Activated naive CD4-positive, alpha-beta T cell treated with anti-CD3 and anti-CD28 coated beads for 36 hours (primary cell): ENCODE results near the gene ST6GALNAC3. TPM values are rescaled to one million over a fixed set of nuclear protein-coding genes. Genes with fewer than 3 reads are reported as not detected.
"Not testable (repeated sequence)": the region's sequence is repeated elsewhere in the genome, so short reads cannot be mapped to it uniquely, and the experiment has no call there.

Source experiments
- CTCF ChIA-PET: fragments of 350-600 bp; sonication (Branson Sonifier 250); formaldehyde crosslinking; loops from one replicate; lab custom pipeline; 2021; ENCODE audit warnings: antibody characterized with exemption; lab: Charles Lee
- DNase-seq: peaks from one replicate; pipeline ENCODE4 v3.0.0-alpha.2; 2020
- H3K27ac Mint-ChIP-seq: one replicate; pipeline ENCODE4 v1.8.0; 2021; ENCODE audit warnings: mild to moderate bottlenecking, mixed read lengths
- H3K27me3 Mint-ChIP-seq: one replicate; pipeline ENCODE4 v1.8.0; 2021; ENCODE audit warnings: low read depth, mixed read lengths
- H3K36me3 Mint-ChIP-seq: one replicate; pipeline ENCODE4 v1.8.0; 2021; ENCODE audit warnings: low read depth, mixed read lengths
- H3K4me1 Mint-ChIP-seq: one replicate; pipeline ENCODE4 v1.8.0; 2021; ENCODE audit warnings: low read depth, mixed read lengths
- H3K4me3 Mint-ChIP-seq: one replicate; pipeline ENCODE4 v1.8.0; 2021; ENCODE audit warnings: mild to moderate bottlenecking, moderate library complexity, mixed read lengths
- H3K9me3 Mint-ChIP-seq: one replicate; pipeline ENCODE4 v1.8.0; 2021; ENCODE audit warnings: mixed read lengths
- intact Hi-C: fragments of 100-400 bp; cut with micrococcal nuclease; formaldehyde crosslinking; loops from one replicate; pipeline ENCODE4 v1.15.1; 2023
- total RNA-seq, 2 experiments: library from RNA; stranded (reverse); gene quantifications; one replicate each; pipeline ENCODE4 v1.2.3, GENCODE V29; 2021

ST6GALNAC3 gene
- total RNA-seq, 2 experiments from 2014 or later = 2.5 to 2.8 TPM

DNA sequence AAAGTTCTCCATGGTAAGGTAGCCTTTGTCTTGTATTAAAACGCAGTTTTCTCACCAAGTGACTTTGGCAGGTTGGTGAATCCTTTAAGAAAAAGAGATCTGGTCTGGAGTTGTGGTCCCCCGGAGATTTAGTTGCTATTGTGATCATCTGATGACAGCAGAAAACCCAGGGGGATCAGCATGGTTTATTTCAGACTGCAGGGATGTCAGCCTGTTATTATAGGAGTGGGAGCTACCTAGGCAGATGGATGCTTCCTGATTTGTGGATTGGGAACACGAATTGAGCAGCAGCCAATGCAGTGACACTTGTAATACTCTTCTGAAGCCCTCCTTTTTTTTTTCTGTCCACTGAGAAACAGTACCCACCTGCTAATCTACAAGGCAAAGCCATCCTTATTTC, 150.2 kb downstream of the ST6GALNAC3 start:
- peaks cover 19% of the 10 kb centered on the region for H3K4me1 Mint-ChIP-seq
- H3K36me3 Mint-ChIP-seq = no peaks in the 10 kb centered on the region
- no peak overlapping the region for H3K4me3 Mint-ChIP-seq
- no peak overlapping the region for H3K27ac Mint-ChIP-seq
- H3K27me3 Mint-ChIP-seq = no peaks in the 10 kb centered on the region
- CTCF ChIA-PET = interaction anchor here (1.3 kb wide), 1 partner anchor 30 kb away, joined by 3 read pairs; no protein-coding TSS in a partner anchor
- DNase-seq = no peak
- intact Hi-C loops = no loop called here
- H3K9me3 Mint-ChIP-seq = no peaks in the 10 kb centered on the region

DNA sequence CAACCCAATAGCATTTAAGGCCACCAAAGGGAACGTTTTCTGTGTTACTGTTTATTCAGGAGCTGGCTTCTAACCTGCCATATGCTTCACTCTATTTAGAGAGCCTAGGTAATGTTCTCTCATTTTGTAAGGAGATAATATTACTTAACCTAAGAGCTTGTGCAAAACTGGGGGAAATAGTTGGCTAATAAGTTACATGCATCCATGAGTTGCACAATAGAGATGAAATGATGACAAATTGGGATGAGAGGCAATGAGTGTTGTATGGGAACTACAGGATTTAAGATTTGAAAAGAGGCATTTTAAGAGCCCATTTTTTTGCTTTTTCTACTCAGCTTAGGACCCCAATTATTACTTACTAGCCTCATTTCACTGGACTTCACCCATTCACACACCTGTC, 151.0 kb downstream of the ST6GALNAC3 start:
- H3K9me3 Mint-ChIP-seq = no peaks in the 10 kb centered on the region
- no peak overlapping the region for H3K4me3 Mint-ChIP-seq
- CTCF ChIA-PET = no interaction called here
- H3K36me3 Mint-ChIP-seq = no peaks in the 10 kb centered on the region
- DNase-seq = no peak
- no peaks in the 10 kb centered on the region for H3K27me3 Mint-ChIP-seq
- intact Hi-C loops = no loop called here
- no peak overlapping the region for H3K27ac Mint-ChIP-seq
- peaks cover 19% of the 10 kb centered on the region for H3K4me1 Mint-ChIP-seq

DNA sequence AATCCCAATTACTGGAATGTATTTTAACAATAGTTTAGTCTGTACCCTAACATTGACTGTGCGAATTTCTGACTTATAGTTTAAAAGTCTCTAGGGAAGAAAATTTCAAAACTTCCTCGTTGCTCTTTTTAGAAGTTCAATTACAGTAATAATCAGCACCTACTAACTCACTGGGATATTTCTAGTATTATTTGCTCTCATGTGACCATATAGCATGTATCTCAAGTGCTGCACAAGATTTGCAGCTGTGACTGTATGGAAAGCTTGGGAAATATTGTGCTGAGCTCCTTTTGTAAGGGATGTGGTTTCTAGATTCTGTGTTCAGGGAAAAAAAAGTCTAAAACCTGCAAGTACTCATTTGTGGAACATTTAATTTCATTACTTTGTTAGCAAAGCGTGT, 153.1 kb downstream of the ST6GALNAC3 start:
- no peaks in the 10 kb centered on the region for H3K36me3 Mint-ChIP-seq
- H3K4me1 Mint-ChIP-seq = peaks cover 22% of the 10 kb centered on the region
- H3K27ac Mint-ChIP-seq = no peak overlapping the region
- H3K4me3 Mint-ChIP-seq = no peak overlapping the region
- H3K27me3 Mint-ChIP-seq = no peaks in the 10 kb centered on the region
- no peak for DNase-seq
- intact Hi-C loops = no loop called here
- CTCF ChIA-PET = no interaction called here
- no peaks in the 10 kb centered on the region for H3K9me3 Mint-ChIP-seq

DNA sequence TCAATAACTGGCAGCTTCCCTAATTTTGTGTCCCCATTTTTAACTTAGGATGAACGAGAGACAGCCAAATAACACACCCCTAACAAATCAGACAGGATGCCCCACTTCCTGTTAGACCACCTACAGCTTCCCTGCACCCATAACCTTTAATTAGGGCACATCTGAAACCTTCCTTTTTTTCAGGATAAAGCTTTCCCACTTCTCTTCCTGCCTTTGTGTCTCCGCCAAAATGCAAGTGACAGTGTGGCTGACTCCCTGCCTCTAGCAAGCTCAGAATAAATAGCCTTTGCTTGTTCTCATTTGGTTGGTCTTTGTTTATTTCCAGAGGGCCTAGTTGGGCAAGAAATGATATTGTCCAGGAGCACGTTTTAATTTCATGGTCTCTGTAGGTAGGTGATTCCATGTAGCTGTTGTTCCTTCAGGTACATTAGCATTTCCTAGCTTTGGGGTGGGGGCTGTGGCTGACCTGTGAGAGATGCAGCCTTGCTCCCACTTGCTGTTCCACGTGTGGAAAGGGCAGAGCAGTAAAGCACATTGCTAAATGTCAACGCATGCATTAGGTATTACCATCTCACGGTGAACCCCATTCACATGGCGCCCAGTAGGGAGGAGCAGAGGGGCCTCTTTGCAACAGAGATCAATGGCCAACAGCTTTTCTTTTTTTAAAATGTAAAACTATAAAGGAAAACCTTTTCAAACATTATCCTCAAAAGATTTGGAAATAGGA, 154.9 kb downstream of the ST6GALNAC3 start:
- intact Hi-C loops = no loop called here
- H3K27me3 Mint-ChIP-seq = no peaks in the 10 kb centered on the region

DNA sequence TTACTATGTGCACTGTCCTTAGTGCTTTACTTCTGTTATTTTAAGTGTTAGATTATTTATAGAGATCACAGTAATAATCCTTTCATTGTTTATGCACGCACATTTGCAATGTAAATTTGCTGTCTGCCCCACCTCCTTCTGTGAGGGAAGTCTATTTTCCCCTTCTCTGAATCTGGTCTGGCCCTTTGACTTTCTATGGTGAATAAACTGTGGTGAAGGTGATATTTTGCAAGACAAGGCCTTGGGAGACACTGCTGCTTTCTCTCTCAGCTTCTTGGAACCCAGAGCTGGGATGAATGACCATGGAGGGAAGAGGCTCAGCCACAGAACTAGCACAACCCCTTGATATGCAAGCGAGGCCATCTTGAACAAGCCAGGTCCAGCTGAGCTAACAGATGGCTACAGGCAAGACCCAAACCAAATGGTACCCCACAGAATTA, 156.3 kb downstream of the ST6GALNAC3 start:
- CTCF ChIA-PET = no interaction called here
- Mint-ChIP-seq H3K9me3 (no peaks in the 10 kb centered on the region), H3K4me3 (no peak overlapping the region), H3K4me1 (peaks cover 22% of the 10 kb centered on the region), H3K36me3 (no peaks in the 10 kb centered on the region), H3K27ac (no peak overlapping the region), H3K27me3 (no peaks in the 10 kb centered on the region)
- no peak for DNase-seq
- intact Hi-C loops = no loop called here

More for the DNA sequence above, 154.9 kb downstream of the ST6GALNAC3 start:
- no peaks in the 10 kb centered on the region for H3K9me3 Mint-ChIP-seq
- H3K4me1 Mint-ChIP-seq = peaks cover 22% of the 10 kb centered on the region
- no peak overlapping the region for H3K27ac Mint-ChIP-seq
- no peak overlapping the region for H3K4me3 Mint-ChIP-seq
- CTCF ChIA-PET = interaction anchor here (0.6 to 0.9 kb wide), 2 partner anchors 125 to 914 kb away, joined by 3 read pairs; no protein-coding TSS in a partner anchor
- no peaks in the 10 kb centered on the region for H3K36me3 Mint-ChIP-seq
- DNase-seq = no peak

DNA sequence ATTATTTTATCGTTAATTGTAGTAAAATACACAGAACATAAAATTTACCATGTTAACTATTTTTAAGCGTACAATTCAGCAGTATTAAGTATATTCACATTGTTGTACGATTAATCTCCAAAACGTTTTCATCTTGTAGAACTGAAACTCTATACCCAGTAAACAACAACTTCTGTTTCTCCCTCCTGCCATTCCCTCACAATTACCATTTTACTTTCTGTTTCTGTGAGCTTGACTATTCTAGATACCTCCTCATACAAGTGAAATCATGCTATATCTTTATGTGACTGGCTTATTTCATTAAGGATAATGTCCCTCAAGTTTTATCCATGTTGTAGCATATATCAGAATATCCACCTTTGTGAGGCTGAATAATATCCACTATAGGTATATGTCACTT, 156.8 kb downstream of the ST6GALNAC3 start:
- CTCF ChIA-PET = no interaction called here
- intact Hi-C loops = no loop called here
- H3K4me3 Mint-ChIP-seq = no peak overlapping the region

DNA sequence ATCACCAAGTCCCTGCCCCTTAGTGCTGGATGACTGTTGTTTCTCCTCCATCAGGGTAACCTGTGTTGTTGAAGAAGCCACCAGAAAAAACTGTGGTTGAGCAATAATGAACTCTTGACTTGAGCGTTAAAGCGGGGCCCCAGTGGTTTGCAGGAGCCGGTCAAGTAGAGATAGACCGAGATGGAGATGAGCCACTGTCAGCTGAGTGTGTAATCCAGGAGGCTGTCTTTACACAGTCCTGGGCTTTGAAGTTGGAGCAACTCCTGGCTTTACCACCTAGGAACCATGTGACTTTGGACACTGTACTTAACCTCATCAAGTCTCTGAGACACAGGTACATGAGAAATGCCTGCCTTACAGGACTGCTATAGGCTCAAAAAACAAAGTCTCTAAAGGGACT, 158.1 kb downstream of the ST6GALNAC3 start:
- DNase-seq = no peak
- no peaks in the 10 kb centered on the region for H3K9me3 Mint-ChIP-seq
- no peaks in the 10 kb centered on the region for H3K36me3 Mint-ChIP-seq
- no peak overlapping the region for H3K4me3 Mint-ChIP-seq
- intact Hi-C loops = loop anchor here (1.0 kb wide), 1 partner anchor 8 kb away; no protein-coding TSS in a partner anchor
- peaks cover 21% of the 10 kb centered on the region for H3K4me1 Mint-ChIP-seq
- CTCF ChIA-PET = no interaction called here
- H3K27me3 Mint-ChIP-seq = no peaks in the 10 kb centered on the region
- H3K27ac Mint-ChIP-seq = no peak overlapping the region

More for the DNA sequence above, 156.8 kb downstream of the ST6GALNAC3 start:
- Mint-ChIP-seq H3K4me1 (peaks cover 22% of the 10 kb centered on the region), H3K9me3 (no peaks in the 10 kb centered on the region), H3K27me3 (no peaks in the 10 kb centered on the region), H3K36me3 (no peaks in the 10 kb centered on the region), H3K27ac (no peak overlapping the region)
- no peak for DNase-seq

DNA sequence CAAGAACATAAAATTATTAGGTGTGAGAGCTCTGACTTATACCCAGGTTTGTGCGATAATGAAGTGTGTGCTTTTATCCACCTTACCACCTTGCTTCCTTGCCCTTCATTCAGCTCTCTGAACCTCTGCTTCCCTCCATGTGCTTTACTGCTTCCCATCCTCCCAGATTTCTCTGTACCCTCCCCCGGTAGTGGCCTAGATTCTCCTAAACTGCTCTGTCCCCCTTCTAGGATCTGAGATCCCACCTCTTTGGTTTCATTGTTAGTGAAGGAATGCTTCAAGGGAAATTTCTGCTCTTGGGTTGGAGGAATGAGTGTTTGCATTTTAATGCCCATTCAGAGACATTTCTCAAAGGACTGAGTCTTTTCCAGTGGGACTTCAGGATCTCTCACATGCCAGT, 159.5 kb downstream of the ST6GALNAC3 start:
- no peaks in the 10 kb centered on the region for H3K36me3 Mint-ChIP-seq
- CTCF ChIA-PET = no interaction called here
- H3K4me1 Mint-ChIP-seq = peaks cover 7% of the 10 kb centered on the region
- intact Hi-C loops = no loop called here
- DNase-seq = no peak
- H3K27ac Mint-ChIP-seq = no peak overlapping the region
- no peaks in the 10 kb centered on the region for H3K9me3 Mint-ChIP-seq
- no peaks in the 10 kb centered on the region for H3K27me3 Mint-ChIP-seq
- no peak overlapping the region for H3K4me3 Mint-ChIP-seq

DNA sequence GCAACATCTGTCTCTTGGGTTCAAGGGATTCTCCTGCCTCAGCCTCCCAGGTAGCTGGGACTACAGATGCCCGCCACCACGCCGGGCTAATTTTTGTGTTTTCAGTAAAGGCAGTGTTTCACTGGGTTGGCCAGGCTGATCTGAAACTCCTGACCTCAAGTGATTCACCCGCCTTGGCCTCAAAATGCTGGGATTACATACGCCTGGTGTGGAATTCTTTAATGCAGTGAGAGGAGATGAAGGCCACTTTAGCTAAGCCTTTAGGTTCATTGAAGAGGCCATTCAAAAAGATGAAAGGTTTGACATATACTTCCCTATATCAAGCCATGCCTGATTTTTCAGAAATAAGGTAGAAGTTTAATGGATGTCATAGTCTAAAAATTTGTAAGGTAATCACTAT, 162.7 kb downstream of the ST6GALNAC3 start:
- CTCF ChIA-PET = no interaction called here
- no peaks in the 10 kb centered on the region for H3K9me3 Mint-ChIP-seq
- H3K27me3 Mint-ChIP-seq = no peaks in the 10 kb centered on the region
- intact Hi-C loops = no loop called here
- no peak overlapping the region for H3K4me3 Mint-ChIP-seq
- H3K4me1 Mint-ChIP-seq = peaks cover 8% of the 10 kb centered on the region
- H3K27ac Mint-ChIP-seq = no peak overlapping the region
- no peak for DNase-seq
- H3K36me3 Mint-ChIP-seq = no peaks in the 10 kb centered on the region

DNA sequence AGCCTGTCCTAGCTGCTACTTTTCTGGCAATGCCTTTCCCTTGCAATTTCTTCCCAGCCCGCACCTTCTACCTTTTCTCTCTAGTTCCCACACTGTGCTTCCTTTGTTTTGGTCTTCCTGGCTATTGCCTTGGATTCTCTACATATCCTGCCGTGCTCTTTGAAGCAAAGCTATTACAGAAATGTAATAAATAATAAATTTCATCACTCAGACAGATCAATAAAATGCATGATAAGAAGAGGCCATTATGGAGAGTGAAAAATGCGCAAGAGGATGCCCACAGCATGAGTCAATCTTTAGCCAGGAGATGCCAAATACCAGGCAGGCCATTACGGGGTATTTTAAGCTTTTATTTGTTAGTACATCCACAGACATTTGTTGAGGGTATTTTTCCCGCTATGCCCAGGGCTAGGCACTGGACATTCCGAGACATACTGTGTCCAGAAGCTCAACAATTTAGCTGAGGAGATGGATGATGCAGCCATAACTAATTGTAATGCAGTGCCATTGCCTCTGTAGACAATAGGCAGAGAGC, 163.6 kb downstream of the ST6GALNAC3 start:
- H3K36me3 Mint-ChIP-seq = no peaks in the 10 kb centered on the region
- CTCF ChIA-PET = no interaction called here
- peaks cover 3% of the 10 kb centered on the region for H3K9me3 Mint-ChIP-seq
- no peak overlapping the region for H3K4me3 Mint-ChIP-seq
- no peak overlapping the region for H3K27ac Mint-ChIP-seq
- no peak for DNase-seq
- peaks cover 8% of the 10 kb centered on the region for H3K4me1 Mint-ChIP-seq
- intact Hi-C loops = no loop called here
- H3K27me3 Mint-ChIP-seq = no peaks in the 10 kb centered on the region

DNA sequence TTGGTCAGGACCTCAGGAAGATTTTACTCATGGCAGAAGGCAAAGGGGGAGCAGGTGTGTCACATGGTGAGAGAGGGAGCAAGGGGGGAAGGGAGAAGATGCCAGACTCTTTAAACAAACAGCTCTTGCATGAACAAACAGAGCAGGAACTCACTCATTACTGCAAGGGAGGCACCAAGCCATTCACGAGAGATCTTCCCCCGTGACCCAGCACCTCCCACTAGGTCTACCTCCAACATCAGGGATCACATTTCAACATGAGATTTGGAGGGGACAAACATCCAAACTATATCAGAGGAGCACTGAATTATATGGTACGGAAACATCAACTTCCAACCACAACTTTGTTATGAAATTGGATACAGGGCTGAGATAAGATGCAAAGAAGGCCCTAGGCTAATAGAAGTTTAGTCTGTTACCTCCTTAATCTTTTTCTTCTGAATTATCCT, 164.9 kb downstream of the ST6GALNAC3 start:
- H3K27me3 Mint-ChIP-seq = no peaks in the 10 kb centered on the region
- peaks cover under 1% of the 10 kb centered on the region for H3K36me3 Mint-ChIP-seq
- H3K4me1 Mint-ChIP-seq = peaks cover 8% of the 10 kb centered on the region
- no peak for DNase-seq
- peaks cover 10% of the 10 kb centered on the region for H3K9me3 Mint-ChIP-seq
- CTCF ChIA-PET = no interaction called here
- intact Hi-C loops = no loop called here
- no peak overlapping the region for H3K4me3 Mint-ChIP-seq
- H3K27ac Mint-ChIP-seq = no peak overlapping the region

DNA sequence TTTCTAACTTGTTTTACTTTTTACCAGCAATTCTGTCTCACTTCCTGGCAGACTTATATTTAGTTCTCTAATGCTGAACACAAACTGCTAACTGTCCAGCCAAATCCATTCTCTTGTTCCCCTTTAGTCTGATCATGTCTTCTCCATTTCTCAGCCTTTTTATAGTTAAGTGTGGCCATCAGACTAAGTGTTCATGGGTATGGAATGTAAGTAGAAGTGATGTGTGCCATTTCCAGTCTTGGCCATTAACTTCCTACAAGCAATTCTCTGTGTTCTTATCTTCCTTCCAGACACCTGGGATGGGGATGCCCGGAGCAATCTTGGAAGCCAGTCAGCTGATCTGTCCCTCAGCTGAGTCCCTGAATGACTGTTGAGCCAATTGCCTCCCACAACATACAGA, 165.8 kb downstream of the ST6GALNAC3 start:
- DNase-seq = no peak
- Mint-ChIP-seq H3K4me1 (peaks cover 10% of the 10 kb centered on the region), H3K27me3 (no peaks in the 10 kb centered on the region), H3K36me3 (peaks cover 4% of the 10 kb centered on the region), H3K9me3 (peaks cover 13% of the 10 kb centered on the region), H3K4me3 (no peak overlapping the region), H3K27ac (no peak overlapping the region)
- CTCF ChIA-PET = no interaction called here
- intact Hi-C loops = loop anchor here (1.0 kb wide), 1 partner anchor 8 kb away; no protein-coding TSS in a partner anchor

DNA sequence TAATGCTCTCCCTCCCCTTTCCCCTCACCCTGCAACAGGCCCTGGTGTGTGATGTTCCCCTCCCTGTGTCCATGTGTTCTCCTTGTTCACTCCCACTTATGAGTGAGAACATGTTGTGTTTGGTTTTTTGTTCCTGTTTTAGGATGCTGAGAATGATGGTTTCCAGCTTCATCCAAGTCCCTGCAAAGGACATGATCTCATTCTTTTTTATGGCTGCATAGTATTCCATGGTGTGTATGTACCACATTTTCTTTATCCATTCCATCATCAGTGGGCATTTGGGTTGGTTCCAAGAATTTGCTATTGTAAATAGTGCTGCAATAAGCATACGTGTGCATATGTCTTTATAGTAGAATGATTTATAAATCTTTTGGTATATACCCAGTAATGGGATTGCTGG, 168.0 kb downstream of the ST6GALNAC3 start:
- H3K4me1 Mint-ChIP-seq = peaks cover 22% of the 10 kb centered on the region
- CTCF ChIA-PET = interaction anchor here (1.5 kb wide), 1 partner anchor 252 kb away, joined by 3 read pairs; no protein-coding TSS in a partner anchor
- H3K27me3 Mint-ChIP-seq, H3K27ac Mint-ChIP-seq, H3K4me3 Mint-ChIP-seq, DNase-seq, intact Hi-C loops, H3K36me3 Mint-ChIP-seq: not testable (repeated sequence)
- H3K9me3 Mint-ChIP-seq = peaks cover 14% of the 10 kb centered on the region
